WERI-Rb-1 (cell line): ENCODE results near the gene COL28A1.
"Not testable (repeated sequence)": the region's sequence is repeated elsewhere in the genome, so short reads cannot be mapped to it uniquely, and the experiment has no call there.

Experiments used
- DNase-seq: peaks from one replicate; pipeline ENCODE4 v3.0.0-alpha.2; 2020
- H3K27ac ChIP-seq: fragments of 250-450 bp; sonication (Bioruptor Pico); 2 replicates; pipeline ENCODE4 v1.5.1; 2020; ENCODE audit warnings: mild to moderate bottlenecking, moderate library complexity
- H3K27me3 ChIP-seq: fragments of 250-450 bp; sonication (Bioruptor Pico); 2 replicates; pipeline ENCODE4 v1.5.1; 2021; ENCODE audit warnings: mild to moderate bottlenecking, low read depth, moderate library complexity; ENCODE audit not compliant: insufficient read depth, severe bottlenecking
- H3K36me3 ChIP-seq: fragments of 250-450 bp; sonication (Bioruptor Pico); 2 replicates; pipeline ENCODE4 v1.5.1; 2020; ENCODE audit warnings: mild to moderate bottlenecking, moderate library complexity
- H3K4me3 ChIP-seq: 2 replicates; pipeline ENCODE4 v1.5.1; 2011; ENCODE audit warnings: low read depth, mild to moderate bottlenecking, control low read depth, low read length
- H3K9me3 ChIP-seq: fragments of 250-450 bp; sonication (Bioruptor Pico); 2 replicates; pipeline ENCODE4 v1.5.1; 2021; ENCODE audit warnings: mild to moderate bottlenecking, moderate library complexity; ENCODE audit not compliant: severe bottlenecking
- CTCF ChIP-seq: IDR thresholded peaks from 2 replicates; pipeline ENCODE4 v1.5.1; 2011; ENCODE audit warnings: low read depth, mild to moderate bottlenecking, control low read depth, inconsistent platforms, low read length

Gene COL28A1

GRCh38 chr7:7564323-7564780 is 28.7 kb upstream of the COL28A1 start:
- Histone ChIP-seq H3K4me3 (no peak overlapping the region), H3K27me3 (no peaks in the 10 kb centered on the region), H3K27ac (no peak overlapping the region), H3K9me3 (no peaks in the 10 kb centered on the region), H3K36me3 (peaks cover 3% of the 10 kb centered on the region)
- no peak for DNase-seq
- no peak for TF ChIP-seq CTCF

GRCh38 chr7:7563813-7564212 is 28.1 kb upstream of the COL28A1 start:
- TF ChIP-seq CTCF: no peak
- no peak for DNase-seq
- H3K27me3 ChIP-seq: no peaks in the 10 kb centered on the region
- peaks cover 2% of the 10 kb centered on the region; the same call in 1 of the 2 replicates for H3K36me3 ChIP-seq
- no peak overlapping the region for H3K4me3 ChIP-seq
- no peaks in the 10 kb centered on the region for H3K9me3 ChIP-seq
- H3K27ac ChIP-seq: no peak overlapping the region

GRCh38 chr7:7563269-7563668 is 27.6 kb upstream of the COL28A1 start:
- TF ChIP-seq CTCF: no peak

GRCh38 chr7:7562736-7563135 is 27.1 kb upstream of the COL28A1 start:
- no peak for DNase-seq
- Histone ChIP-seq H3K36me3 (peaks cover 2% of the 10 kb centered on the region; the same call in 1 of the 2 replicates), H3K4me3 (no peak overlapping the region), H3K27me3 (no peaks in the 10 kb centered on the region), H3K9me3 (peaks cover 4% of the 10 kb centered on the region), H3K27ac (no peak overlapping the region)
- no peak for TF ChIP-seq CTCF

More at GRCh38 chr7:7563269-7563668, 27.6 kb upstream of the COL28A1 start:
- H3K9me3 ChIP-seq: peaks cover 4% of the 10 kb centered on the region
- no peak overlapping the region for H3K27ac ChIP-seq
- peaks cover 2% of the 10 kb centered on the region; the same call in 1 of the 2 replicates for H3K36me3 ChIP-seq
- no peak overlapping the region for H3K4me3 ChIP-seq
- DNase-seq: no peak
- no peaks in the 10 kb centered on the region for H3K27me3 ChIP-seq

GRCh38 chr7:7561591-7561990 is 25.9 kb upstream of the COL28A1 start:
- not testable (repeated sequence) for H3K36me3 ChIP-seq, H3K9me3 ChIP-seq, H3K27ac ChIP-seq

GRCh38 chr7:7557252-7557651 is 21.6 kb upstream of the COL28A1 start:
- TF ChIP-seq CTCF: no peak
- peaks cover 4% of the 10 kb centered on the region for H3K9me3 ChIP-seq
- no peaks in the 10 kb centered on the region for H3K27me3 ChIP-seq
- no peak overlapping the region for H3K4me3 ChIP-seq
- DNase-seq: no peak
- no peak overlapping the region for H3K27ac ChIP-seq
- no peaks in the 10 kb centered on the region for H3K36me3 ChIP-seq

More at GRCh38 chr7:7561591-7561990, 25.9 kb upstream of the COL28A1 start:
- not testable (repeated sequence) for H3K27me3 ChIP-seq, DNase-seq, H3K4me3 ChIP-seq
